Epithelial cell of esophagus (primary cell): ENCODE results near the gene CYP3A7.
A peak's percentile ranks its signal among the peaks of the same experiment; 100 is the strongest.
"Not testable (repeated sequence)": the region's sequence is repeated elsewhere in the genome, so short reads cannot be mapped to it uniquely, and the experiment has no call there.

ENCODE experiments used
- DNase-seq: peaks from one replicate; pipeline ENCODE4 v3.0.0; 2010; ENCODE audit warnings: low read depth
- H3K4me3 ChIP-seq: 2 replicates; pipeline ENCODE4 v1.5.1; 2011; ENCODE audit warnings: mild to moderate bottlenecking, low read length, control low read depth
- CTCF ChIP-seq: IDR thresholded peaks from 2 replicates; pipeline ENCODE4 v1.5.1; 2011; ENCODE audit warnings: low read depth, mild to moderate bottlenecking, low read length, control low read depth, inconsistent platforms; ENCODE audit not compliant: insufficient read depth; ENCODE audit errors: missing control alignments

Gene CYP3A7

GRCh38 chr7:99731638-99732374 lies 3.2 kb downstream of the CYP3A7 start:
- no peak overlapping the region for H3K4me3 ChIP-seq
- DNase-seq = no peak
- TF ChIP-seq CTCF = no peak

- no peak for DNase-seq
- no peak overlapping the region for H3K4me3 ChIP-seq
- no peak for TF ChIP-seq CTCF
These were observed 4.0 kb downstream of the CYP3A7 start for GRCh38 chr7:99730992-99731391.

- no peak for TF ChIP-seq CTCF
- DNase-seq = no peak
- no peak overlapping the region for H3K4me3 ChIP-seq
These were observed 4.7 kb downstream of the CYP3A7 start for GRCh38 chr7:99730238-99730810.

GRCh38 chr7:99729486-99730237 lies 5.3 kb downstream of the CYP3A7 start:
- no peak overlapping the region for H3K4me3 ChIP-seq
- DNase-seq = peak; percentile 92
- TF ChIP-seq CTCF = no peak

GRCh38 chr7:99728615-99729014 lies 6.4 kb downstream of the CYP3A7 start:
- no peak overlapping the region for H3K4me3 ChIP-seq
- peak; percentile 74 for DNase-seq
- no peak for TF ChIP-seq CTCF

GRCh38 chr7:99723201-99723600 lies 11.8 kb downstream of the CYP3A7 start:
- not testable (repeated sequence) for DNase-seq, H3K4me3 ChIP-seq

- H3K4me3 ChIP-seq = no peak overlapping the region
- DNase-seq = no peak
- TF ChIP-seq CTCF = no peak
These were observed 14.0 kb downstream of the CYP3A7 start for GRCh38 chr7:99720800-99721595.
